Prostate gland (tissue), 2 donors: ENCODE results near the gene PPFIA4.

Experiments used
- CTCF ChIP-seq, 4 experiments: fragments of 200-600 bp in 2 of 4; fragments of 450-650 bp in 2 of 4; sonication (generic) in 2 of 4; IDR thresholded peaks; 1 replicate in 3 of 4; 2 replicates in 1 of 4; pipeline ENCODE4 v1.5.1; 2016 to 2019; ENCODE audit warnings: antibody characterized with exemption in 4 of 4, mild to moderate bottlenecking in 2 of 4, moderate library complexity in 2 of 4
- POLR2A ChIP-seq: fragments of 450-650 bp; IDR thresholded peaks from one replicate; pipeline ENCODE4 v1.6.1; 2016; ENCODE audit warnings: antibody characterized with exemption, mild to moderate bottlenecking

DNA sequence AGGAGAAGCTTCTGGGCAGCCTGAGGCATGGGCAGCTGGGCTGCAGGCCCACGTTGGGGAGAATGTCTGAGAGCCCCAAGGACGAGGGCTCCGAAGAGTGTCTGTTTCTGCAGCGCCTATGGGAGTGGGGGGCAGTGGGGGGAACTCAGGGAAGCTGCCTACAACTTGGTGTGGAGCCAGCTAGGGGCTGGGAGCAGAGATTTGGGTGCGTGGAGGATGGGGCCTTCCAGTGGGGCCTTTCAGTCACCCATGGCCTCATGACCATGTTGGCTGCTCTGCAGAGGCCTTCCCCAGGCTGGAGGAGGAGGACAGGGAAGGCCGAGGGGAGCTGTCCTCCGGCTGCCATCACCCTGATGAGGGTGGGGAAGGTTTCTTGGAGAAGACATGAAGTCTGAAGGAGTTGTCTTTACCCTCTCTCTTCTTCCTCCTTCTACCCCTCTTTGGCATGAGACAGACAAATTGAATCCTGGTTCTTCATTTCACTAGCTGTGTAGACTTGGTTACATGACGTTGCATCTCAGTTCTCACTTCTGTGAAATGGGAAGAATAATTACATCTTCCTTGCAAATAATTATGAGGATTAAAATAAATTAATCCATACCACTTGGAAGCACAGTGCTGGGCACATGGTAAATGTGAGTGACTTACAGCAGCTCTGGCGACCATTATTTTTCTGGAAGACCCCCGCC, 8.3 kb downstream of the PPFIA4 start:
- TF ChIP-seq POLR2A (no peak), CTCF (IDR thresholded peaks at IDR 0.05) (no peak)
